Stimulated activated CD8-positive, alpha-beta memory T cell treated with anti-CD3 and anti-CD28 coated beads, Interleukin-12 subunit alpha, Interleukin-12 subunit beta, amount 100 ng/mL, for 4 hours (primary cell): ENCODE measurements around the gene UNC13A.
A peak's percentile ranks its signal among the peaks of the same experiment; 100 is the strongest.

Experiments
- DNase-seq: peaks from one replicate; pipeline ENCODE4 v3.0.0-alpha.2; 2020; ENCODE audit warnings: low read depth

Gene UNC13A

GRCh38 chr19:17626456-17627015 lies 61.6 kb downstream of the UNC13A start:
- no peak for DNase-seq

GRCh38 chr19:17625980-17626379 lies 62.2 kb downstream of the UNC13A start:
- DNase-seq: no peak

- DNase-seq: no peak
Observed at GRCh38 chr19:17625043-17625442, 63.1 kb downstream of the UNC13A start.

GRCh38 chr19:17624314-17624991 lies 63.7 kb downstream of the UNC13A start:
- no peak for DNase-seq

DNA sequence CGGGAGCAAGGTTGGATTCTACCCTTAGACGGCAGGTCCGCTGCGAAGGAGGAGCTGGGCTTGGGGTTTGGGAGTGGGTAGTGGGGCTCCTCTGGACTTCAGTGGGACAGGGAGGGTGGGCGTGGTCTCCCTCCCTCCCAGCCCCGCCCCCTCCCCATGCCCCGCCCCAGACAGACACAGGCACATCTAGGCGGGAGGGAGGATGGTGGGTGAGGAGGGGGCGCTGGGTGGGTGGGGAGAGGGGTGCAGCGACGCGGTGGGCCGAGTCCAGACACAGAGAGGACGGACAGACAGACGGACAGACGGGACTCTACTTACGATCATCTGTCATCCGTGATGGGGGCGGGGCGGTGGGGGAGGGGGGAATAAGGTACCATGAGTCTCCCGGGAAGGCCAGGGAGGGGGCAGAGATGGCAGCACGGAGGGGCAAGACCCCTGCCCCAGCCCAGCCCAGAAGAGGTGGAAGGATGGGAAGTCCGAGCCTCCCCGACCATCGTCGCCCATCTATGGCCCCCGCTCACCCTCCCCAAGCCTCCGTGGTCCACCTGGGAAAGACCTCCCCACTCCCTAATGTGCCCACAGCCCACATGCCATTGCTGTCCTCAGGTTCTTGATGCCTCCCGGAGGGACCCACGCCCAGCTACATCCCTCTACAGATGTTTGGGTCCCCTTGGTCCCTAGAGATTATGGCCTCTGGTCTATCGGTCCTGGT lies 64.8 kb downstream of the UNC13A start:
- DNase-seq: no peak

DNA sequence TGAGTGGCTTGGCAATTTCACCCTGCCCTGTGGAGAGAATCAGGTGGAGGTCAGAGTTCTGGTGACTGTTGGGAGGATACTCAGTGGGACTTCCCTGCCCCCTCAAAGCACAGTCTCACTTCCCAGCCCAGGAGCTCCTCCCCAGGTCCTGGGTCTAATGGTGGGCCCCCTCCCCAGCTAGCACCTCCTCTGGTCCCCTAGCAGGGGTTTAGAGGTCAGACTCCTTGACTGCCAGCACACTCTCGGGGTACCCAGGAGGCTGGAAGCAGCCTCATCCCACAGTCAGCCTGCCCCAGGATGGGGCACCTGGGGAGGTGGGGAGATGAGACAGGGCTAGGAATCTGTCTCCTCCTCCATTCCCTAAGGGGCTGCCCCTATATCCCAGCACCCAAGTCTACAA lies 67.5 kb downstream of the UNC13A start:
- DNase-seq: no peak

GRCh38 chr19:17618936-17619335 lies 69.2 kb downstream of the UNC13A start:
- no peak for DNase-seq

DNA sequence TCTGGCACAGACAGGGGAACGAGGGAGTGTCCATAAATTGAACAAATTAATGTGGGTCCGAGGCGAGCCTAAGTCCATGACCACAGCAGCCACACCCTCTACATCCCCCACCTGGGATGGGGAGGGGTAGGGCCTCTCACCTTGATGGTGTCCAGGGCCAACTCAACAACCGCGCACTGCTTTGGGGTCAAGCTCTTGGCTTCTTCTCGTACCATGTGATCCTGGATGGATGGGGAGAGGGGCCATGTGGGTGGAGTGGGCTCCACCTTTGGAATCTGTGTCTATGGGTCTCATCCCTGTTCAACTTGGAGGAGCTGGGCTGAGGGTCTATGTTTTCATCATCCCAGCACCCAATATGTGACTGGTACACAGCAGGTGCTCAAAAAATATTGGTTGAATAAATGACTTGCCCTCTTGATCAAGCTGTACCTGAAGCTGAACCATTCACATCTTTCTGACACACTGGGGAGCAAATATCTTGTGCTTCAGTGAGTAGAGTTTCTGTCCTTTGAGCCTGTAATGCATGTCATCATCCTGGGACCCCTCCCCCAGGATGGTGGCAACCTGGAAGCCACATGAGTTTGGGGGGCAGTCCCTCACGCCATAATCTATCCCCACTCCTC lies 69.8 kb downstream of the UNC13A start:
- no peak for DNase-seq

- no peak for DNase-seq
Observed at GRCh38 chr19:17617807-17618192, 70.4 kb downstream of the UNC13A start.

- DNase-seq: no peak
Observed at GRCh38 chr19:17616961-17617806, 71.0 kb downstream of the UNC13A start.

DNA sequence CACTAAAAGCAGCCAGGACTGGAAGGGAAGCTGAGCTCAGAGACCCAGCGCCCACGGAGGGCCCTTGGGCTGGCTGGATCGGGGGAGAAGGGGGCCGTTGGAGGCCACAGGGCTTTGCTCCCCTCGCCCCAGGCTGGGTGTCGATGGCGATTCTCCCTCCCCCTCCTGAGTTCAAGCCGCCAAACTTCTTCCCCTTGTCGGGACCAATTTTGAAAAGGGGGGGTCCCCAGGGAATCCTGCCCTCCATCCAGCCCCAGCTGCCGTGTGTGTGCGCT lies 71.5 kb downstream of the UNC13A start:
- no peak for DNase-seq

DNA sequence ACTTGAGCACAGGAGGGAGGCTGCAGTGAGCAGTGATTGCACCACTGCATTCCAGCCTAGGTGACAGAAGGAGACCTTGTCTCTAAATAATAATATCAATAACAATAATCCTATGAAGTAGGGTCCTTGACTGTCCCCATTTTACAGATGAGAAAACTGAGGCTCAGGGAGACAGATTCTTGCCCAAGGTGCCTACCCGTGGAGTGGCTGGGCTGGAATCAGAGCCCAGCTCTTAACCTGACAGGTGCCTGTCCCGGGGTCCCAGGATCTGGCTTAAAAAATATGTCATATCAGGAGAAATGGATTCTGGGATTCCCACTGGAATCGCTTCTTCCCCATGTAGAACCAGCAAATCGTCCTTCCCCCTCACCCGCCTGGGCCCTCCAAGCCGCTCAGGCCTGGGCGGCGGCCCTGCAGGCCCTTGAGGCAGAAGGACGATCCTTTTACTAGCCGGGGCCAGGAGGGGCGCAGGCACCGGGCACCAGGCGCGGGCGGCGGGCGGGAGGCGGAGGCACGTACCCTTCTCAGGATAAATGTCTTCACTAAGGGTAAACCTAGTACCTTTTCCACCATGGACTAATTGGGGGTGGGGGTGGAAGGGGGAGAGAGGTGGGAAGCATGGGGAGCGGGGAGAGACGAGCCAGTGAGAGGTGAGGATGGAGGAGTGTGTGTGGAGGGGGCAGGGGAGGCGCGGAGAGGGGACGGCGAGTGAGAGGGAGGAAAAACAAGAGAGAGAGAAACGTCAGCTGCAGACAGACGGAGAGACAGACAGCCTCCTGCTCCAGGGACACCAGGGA lies 72.1 kb downstream of the UNC13A start:
- DNase-seq: no peak

DNA sequence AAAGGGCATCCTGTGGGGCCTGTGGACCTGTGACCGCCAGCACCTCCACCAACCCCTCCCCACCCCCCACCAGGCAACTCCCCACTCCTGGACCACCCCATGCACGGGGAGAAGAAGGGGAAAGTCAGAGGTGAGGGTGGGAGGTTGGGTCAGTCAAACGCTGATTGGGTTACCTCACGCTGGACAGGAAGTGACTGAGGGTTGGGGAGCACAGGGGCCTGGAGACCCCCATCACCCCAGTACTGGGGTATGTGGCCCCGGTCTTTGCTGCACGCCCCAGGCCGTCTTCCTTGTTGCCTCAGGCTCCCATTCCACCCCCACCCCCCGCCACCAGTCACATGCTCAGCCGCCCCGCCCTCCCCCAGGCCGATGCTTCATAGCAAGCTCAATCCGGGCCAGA lies 73.7 kb downstream of the UNC13A start:
- no peak for DNase-seq

DNA sequence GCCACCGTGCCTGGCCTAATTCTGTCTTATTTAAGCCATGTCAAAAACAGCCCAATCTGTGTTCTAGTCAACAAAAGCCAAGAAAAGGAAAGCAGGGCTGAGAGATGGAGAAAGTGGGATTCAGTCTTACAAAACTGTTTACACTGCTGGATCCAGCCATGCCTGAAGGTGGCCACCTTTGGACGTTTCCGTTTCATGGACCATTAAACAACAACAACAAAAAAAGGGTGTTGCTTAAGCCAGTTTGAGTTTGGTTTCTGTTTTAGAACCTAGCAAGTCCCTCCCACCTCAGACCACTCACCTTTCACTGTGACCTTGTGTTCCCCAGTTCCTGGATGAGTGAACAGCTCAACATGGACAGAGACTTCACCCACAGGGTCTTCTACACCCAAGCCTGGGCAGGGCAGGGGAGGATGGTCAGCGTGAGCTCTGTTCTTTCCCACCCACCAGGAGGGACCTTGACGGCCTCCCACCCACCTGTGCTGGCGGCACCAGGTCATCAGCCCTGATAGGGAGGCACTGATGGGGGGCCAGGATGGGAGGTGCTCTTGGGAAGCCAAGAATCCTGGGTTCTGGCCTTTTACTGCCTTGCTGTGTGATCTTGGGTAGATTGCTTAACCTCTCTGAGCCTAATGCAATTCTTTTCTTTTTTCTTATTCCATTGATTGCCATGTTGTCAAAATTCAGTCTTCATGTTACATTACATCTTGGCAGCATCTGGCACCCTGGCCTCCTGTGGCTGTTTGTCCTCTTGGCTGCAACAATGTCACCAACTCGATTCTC lies 76.5 kb downstream of the UNC13A start:
- no peak for DNase-seq

- DNase-seq: no peak
Observed at GRCh38 chr19:17610384-17610783, 77.8 kb downstream of the UNC13A start.

GRCh38 chr19:17607936-17608335 lies 80.2 kb downstream of the UNC13A start:
- DNase-seq: no peak

GRCh38 chr19:17606590-17607185 lies 81.5 kb downstream of the UNC13A start:
- no peak for DNase-seq

DNA sequence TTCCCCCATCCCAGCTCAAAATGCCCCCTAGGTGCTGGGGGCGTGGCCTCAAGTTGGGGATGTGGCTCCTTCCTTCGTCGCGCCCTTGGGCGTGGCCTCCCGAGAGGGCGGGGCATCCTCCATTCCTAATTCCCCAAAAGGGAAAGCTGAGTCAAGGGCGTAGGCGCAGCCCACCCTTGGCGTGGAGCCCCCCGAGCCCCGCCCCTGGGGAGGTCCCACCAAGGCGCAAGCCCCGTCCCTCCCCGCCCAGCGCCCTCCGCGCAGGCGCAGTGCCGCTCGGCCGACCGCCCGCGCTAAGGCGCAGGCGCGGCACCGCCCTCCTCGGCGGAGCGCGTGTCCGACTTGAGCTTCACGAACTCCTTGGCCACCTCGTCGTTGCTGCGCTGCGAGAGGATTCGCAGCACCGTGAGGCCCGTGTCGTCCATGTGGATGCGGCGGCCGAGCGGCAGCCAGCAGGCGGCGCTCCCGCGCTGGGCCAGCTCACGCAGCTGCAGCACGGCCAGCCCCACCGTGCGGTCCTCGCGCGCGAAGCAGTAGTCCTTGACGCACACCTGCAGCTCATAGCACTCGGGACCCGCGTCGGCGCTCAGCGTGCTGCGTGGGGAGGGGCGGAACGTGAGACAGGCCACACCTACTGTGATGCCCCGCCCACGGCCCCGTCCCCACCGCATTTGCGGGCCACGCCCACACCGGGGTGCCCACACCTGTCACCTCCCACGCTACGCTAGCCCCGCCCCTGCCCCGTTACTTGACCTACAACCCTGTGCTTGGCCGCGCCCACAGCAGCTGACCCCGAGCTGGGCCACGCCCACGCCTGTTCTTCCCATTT lies 82.2 kb downstream of the UNC13A start:
- peak; percentile 62 for DNase-seq

DNA sequence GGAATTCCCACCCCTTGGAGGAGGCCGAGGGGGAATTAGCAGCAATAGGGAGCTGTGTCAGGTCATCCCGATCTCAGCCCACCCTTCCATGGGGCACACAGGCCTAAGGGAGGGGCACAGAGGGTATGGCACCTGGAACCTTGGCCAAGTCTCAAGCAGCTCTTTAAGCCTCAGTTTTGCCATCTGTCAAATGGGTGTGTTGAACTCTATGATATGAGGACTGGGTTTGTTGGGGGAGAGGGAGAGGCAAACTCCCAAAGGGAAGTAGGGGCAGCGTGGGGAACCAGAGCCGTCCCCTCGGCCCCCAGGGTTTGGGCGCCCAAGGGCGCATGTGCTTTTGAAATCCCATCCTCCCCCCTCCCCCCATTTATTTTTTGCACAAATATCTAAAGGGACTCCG lies 83.0 kb downstream of the UNC13A start:
- DNase-seq: no peak
